ENCODE data around the gene VENTX.
A peak's percentile ranks its signal among the peaks of the same experiment; 100 is the strongest.

- TF ChIP-seq POLR2A (IDR thresholded peaks at IDR 0.05), result no peak
- TF ChIP-seq POLR2AphosphoS5 (IDR thresholded peaks at IDR 0.05), result peak in 2 of 4 donors; percentile 24 to 74
Observed at GRCh38 chr10:133258818-133259601, 21.4 kb downstream of the VENTX start.

Measured in sigmoid colon (tissue), 4 donors.